ENCODE data around the gene KSR2. TPM values are rescaled to one million over a fixed set of nuclear protein-coding genes. Genes with fewer than 3 reads are reported as not detected.

KSR2 gene
- total and polyA plus RNA-seq, 2 of the 13 experiments (the other 11 are each of a cell fraction or from before 2014, with no cell fraction given) = 0.02 TPM; not detected in 1

- no peaks in the 10 kb centered on the region for H3K79me2 ChIP-seq (ENCODE audit: insufficient read depth, low read length)
- H3K36me3 ChIP-seq (replicated peaks in 1 of 2; ENCODE audit: control insufficient read depth in 1 of 2, insufficient read depth in 2 of 2, low read length in 2 of 2) = no peaks in the 10 kb centered on the region
- no peak for DNase-seq (ENCODE audit: low spot score)
- TF ChIP-seq TBX2 (CRISPR knock-in tag; IDR thresholded peaks at IDR 0.05; ENCODE audit: borderline replicate concordance) (no peak), DMAP1 (CRISPR knock-in tag; IDR thresholded peaks at IDR 0.05) (no peak), IKZF4 (CRISPR knock-in tag; IDR thresholded peaks at IDR 0.05; ENCODE audit: borderline replicate concordance, low read depth, not compliant biosample characterization) (no peak), NCOA2 (CRISPR knock-in tag; IDR thresholded peaks at IDR 0.05) (no peak), KDM5A (IDR thresholded peaks at IDR 0.05; ENCODE audit: borderline replicate concordance, low read length) (no peak), ZSCAN5A (CRISPR knock-in tag; IDR thresholded peaks at IDR 0.05; ENCODE audit: borderline replicate concordance) (no peak), CHCHD3 (CRISPR knock-in tag; IDR thresholded peaks at IDR 0.05) (no peak), ZBTB20 (CRISPR knock-in tag; IDR thresholded peaks at IDR 0.05; ENCODE audit: borderline replicate concordance, low read depth) (no peak), FOXK1 (CRISPR knock-in tag; IDR thresholded peaks at IDR 0.05; ENCODE audit: borderline replicate concordance, low read depth) (no peak), CC2D1A (CRISPR knock-in tag; IDR thresholded peaks at IDR 0.05) (no peak), ZNF530 (CRISPR knock-in tag; IDR thresholded peaks at IDR 0.05; ENCODE audit: low read depth) (no peak), CENPBD1 (CRISPR knock-in tag; IDR thresholded peaks at IDR 0.05; ENCODE audit: borderline replicate concordance, low read depth) (no peak), MED1 (CRISPR knock-in tag; IDR thresholded peaks at IDR 0.05) (no peak), ETS1 (CRISPR knock-in tag; IDR thresholded peaks at IDR 0.05) (no peak), ATF5 (CRISPR knock-in tag; IDR thresholded peaks at IDR 0.05; ENCODE audit: low read depth) (no peak), ZKSCAN1 (IDR thresholded peaks at IDR 0.05; ENCODE audit: low read length) (no peak)
- no peak overlapping the region for H3K27ac ChIP-seq (ENCODE audit: extremely low read length, insufficient read depth, low read length)
- 24% methylated on average over 10 of the region's 10 CpGs for WGBS (ENCODE audit: low lambda C conversion rate)
- H4K20me1 ChIP-seq (ENCODE audit: insufficient read depth, low read length) = no peaks in the 10 kb centered on the region
- intact Hi-C loops (cut with micrococcal nuclease; ENCODE audit: unreplicated experiment) = no loop called here
- H2AFZ ChIP-seq (ENCODE audit: low read length) = no peak overlapping the region
- H3K9ac ChIP-seq (ENCODE audit: insufficient read depth, low read depth, low read length) = no peak overlapping the region
- no peaks in the 10 kb centered on the region for H3K9me3 ChIP-seq (ENCODE audit: low read length)
- CTCF ChIA-PET (ENCODE audit: low intra/inter-chr PET ratio, low total read pairs) = no interaction called here
- POLR2A ChIA-PET = no interaction called here
- ATAC-seq = no peak
- H3K4me3 ChIP-seq (replicated peaks in 1 of 3; ENCODE audit: insufficient read depth in 1 of 3, low read depth in 2 of 3, low read length in 3 of 3) = no peak overlapping the region
- H3K4me2 ChIP-seq (ENCODE audit: low read depth, low read length) = no peak overlapping the region
- 0 out of 5 replicates have a peak, but pooled peaks cover 0 to 4% of the 10 kb centered on the region in 2 experiments for H3K27me3 ChIP-seq (ENCODE audit: control insufficient read depth in 1 of 2, insufficient read depth in 2 of 2, low read length in 2 of 2)
- no peak for FAIRE-seq
- no peaks in the 10 kb centered on the region for H3K4me1 ChIP-seq (ENCODE audit: insufficient read depth, low read length)
- in situ Hi-C loops (cut with HindIII; ENCODE audit: extremely low pct_ligation_motif_present, low pct_unique_long_range_greater_than_20kb) = no loop called here
- BruUV-seq (replicated peaks) = no TSS peak
These were observed 482.6 kb downstream of the KSR2 start for GRCh38 chr12:117485984-117486839.

Measured in HepG2 (cell line).